NCI-H82 (cell line): ENCODE data around the gene ZFAND2B.
A peak's percentile ranks its signal among the peaks of the same experiment; 100 is the strongest.
"Not testable (repeated sequence)": the region's sequence is repeated elsewhere in the genome, so short reads cannot be mapped to it uniquely, and the experiment has no call there.

ENCODE experiments used
- DNase-seq: peaks from one replicate; lab custom pipeline; 2025; lab: John Stamatoyannopoulos, UW

The ZFAND2B gene

GRCh38 chr2:219250049-219250781 lies 43.6 kb downstream of the ZFAND2B start:
- DNase-seq: no peak

GRCh38 chr2:219251656-219252055 lies 45.1 kb downstream of the ZFAND2B start:
- DNase-seq: no peak

DNA sequence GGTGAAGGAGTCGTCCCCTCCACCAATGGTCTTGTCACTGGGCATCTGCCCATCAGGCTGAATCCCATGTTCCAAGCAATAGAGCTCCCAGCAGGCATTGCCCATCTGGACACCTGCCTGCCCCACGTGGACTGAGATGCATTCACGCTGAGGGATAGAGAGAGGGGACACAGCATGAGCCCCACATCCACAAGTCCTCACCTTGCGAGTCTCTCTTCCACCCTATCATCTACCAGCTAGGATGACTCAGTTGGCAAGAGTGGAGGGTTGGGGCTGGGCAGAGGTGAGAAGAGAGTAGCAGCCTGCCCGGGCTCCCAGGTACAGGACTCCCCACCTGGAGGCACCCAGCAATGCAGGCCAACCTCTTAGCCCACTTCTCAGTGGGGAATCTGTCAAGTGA lies 45.5 kb downstream of the ZFAND2B start:
- no peak for DNase-seq

DNA sequence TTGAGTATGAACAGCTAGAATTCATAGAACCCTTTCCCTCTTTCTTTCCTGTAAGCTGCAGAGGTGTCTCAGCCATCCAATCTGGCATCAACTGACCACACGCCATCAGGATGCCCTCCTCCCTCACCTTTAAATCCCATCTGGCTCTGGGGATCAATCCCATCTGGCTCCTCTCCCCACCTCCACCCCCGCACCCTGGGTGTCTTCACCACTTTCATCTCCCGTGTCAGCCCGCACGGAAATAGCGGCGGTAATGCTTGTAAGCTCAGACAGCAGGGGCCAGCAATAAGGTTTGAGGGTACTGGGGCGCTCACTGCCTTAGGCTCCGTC lies 46.0 kb downstream of the ZFAND2B start:
- peak; percentile 73 for DNase-seq

DNA sequence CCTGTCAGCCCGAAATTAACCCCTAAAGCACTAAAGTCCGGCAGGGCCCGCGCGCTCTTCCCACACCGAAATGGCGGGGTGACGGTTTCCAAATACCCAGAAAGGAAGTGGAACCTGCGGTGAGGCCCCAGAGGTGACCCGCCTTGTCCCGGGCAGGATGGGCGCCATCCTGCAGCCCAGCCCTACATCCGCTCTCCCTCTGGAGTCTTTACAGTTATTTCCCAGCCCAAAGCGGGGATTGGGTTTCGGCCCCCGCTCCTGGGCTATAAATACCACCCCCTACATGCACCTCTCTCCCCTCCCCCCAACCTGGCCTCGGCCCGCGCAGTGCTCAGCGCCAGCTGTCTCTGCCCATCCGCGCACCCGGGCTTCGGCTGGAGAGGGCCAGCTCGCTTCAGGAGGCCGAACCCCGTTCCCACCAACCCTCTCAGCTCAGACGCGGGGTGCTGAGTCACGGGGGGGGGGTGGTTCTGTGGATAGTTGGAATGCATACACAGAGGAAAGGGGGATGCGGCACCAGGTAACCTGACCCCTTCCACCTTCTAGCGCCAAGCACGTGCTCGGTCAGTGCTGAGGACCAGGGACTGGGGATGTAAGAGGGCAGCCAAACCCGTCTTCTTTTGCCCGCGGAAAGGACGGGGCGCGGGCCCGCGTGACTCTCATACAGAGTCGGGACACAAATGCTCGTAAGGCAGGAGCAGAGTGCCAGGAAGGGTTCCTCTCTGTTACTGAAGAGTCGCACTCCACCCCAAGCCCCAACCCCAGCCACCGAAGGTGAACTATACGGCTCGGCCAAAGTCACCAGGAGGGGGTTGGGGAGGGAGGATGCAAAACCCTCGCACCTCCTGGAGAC lies 46.5 kb downstream of the ZFAND2B start, which contains the start of gene TUBA4B:
Gene TUBA4B (plus strand): TSS at position 344 of the 853 bp plus-strand sequence. CDS start 165 bp downstream, at position 509.
- DNase-seq: peak; percentile 76

DNA sequence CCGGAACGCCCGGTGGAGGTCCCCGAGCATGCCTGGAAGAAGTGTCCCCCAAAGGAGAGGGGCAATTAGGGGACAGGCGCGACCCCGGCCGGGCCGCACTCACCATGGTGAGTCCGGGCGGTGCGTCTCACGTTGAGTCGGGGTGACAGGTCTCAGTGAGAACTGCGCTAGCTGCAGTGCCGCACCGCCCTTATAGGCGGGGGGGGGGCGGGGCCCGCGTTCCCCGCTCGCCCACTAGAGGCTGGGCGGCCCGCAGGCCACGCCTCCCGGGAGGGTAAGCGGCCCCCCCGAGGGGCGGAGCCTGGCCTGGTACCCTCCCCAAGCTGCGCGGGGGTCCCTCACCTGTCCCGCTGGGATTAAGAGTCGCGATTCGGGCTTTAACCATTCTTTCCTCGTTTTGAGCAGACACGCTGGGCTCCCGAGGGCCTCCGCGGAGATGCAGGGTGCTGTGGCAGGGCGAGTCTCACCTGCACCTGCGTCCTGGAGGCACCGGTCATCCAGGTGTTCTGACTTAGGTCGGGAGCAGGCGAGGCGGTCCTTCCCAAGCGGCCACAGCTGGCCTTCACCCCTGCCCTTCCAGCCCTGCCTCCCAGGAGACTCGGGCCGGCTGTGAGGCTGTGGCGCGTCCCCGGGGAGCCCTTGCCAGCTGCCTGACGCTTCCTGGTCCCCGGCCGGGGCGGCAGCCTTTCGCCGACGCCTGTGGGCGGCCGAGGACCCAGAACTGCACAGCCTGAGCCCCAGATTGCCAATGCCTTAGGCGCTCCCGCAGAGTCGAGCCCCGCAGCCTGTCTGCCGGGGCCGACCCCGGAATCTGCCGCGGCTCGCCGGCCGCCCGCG lies 47.4 kb downstream of the ZFAND2B start, which contains the start of gene TUBA4A:
Gene TUBA4A (minus strand): TSS at position 166 of the 837 bp plus-strand sequence. CDS start 60 bp downstream, at position 106.
- DNase-seq: peak; percentile 93

GRCh38 chr2:219254590-219255201 lies 48.1 kb downstream of the ZFAND2B start:
- no peak for DNase-seq

GRCh38 chr2:219258942-219259341 lies 52.4 kb downstream of the ZFAND2B start:
- DNase-seq: not testable (repeated sequence)
